D341Med (cell line): ENCODE results near the gene ITGA1.
"Not testable (repeated sequence)": the region's sequence is repeated elsewhere in the genome, so short reads cannot be mapped to it uniquely, and the experiment has no call there.

Experiments
- DNase-seq: peaks from one replicate; pipeline ENCODE4 v3.0.0; 2012; ENCODE audit warnings: low spot score

ITGA1 gene

DNA sequence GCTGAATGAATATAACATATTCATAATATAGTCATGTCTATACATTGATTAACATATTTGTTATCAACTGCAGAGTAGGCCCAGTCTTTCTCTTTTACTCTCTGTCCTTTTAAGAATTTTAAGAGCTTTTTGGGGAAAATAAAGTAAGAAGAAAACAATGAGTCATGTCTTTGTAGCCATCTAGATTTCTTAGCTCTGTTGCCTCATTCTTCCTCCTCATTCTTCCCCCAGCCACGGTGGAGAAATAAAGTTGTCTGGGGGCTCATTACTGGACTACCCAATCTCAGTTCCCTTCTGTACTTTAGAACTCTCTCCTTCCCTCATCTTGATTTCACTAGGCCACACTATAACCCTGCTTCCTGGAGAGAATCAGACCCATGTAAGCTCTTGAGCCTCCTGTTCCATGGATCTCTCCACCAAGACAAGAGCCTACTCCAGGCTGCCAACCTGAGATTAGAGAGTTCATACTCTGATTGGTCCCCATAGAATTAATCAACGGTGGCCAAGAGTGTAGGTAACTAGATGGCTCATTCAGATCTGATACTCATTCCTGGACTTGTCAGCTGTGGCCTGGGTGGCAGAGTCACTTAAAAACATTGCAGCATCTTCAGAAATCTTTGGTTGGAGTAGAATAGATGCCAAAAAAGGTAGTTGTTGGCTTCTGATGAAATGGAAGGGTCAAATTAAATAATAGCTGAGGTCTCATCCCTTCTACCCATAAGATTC lies 44.2 kb downstream of the ITGA1 start:
- no peak for DNase-seq

- no peak for DNase-seq
Observed at GRCh38 chr5:52834320-52834719, 46.6 kb downstream of the ITGA1 start.

DNA sequence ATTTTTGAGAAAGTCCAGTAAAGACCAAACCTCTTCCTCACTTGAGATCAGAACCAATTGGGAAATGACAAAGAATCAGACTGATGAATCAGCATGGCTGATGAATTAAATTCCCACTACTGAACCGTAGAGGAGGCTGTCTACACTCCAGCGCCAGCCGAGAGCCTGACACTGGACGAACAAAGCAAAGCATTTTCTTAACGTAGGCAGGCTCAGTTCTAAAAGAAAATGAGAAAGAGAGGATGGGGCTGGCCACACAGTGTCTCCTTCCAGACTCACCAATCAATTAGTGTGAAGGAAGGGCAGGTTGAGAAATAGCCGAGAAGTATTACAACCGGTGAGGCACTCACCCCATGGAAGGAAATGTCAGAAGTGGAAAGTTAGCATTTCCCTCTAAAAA lies 49.4 kb downstream of the ITGA1 start:
- no peak for DNase-seq

- no peak for DNase-seq
Observed at GRCh38 chr5:52837591-52838001, 49.9 kb downstream of the ITGA1 start.

DNA sequence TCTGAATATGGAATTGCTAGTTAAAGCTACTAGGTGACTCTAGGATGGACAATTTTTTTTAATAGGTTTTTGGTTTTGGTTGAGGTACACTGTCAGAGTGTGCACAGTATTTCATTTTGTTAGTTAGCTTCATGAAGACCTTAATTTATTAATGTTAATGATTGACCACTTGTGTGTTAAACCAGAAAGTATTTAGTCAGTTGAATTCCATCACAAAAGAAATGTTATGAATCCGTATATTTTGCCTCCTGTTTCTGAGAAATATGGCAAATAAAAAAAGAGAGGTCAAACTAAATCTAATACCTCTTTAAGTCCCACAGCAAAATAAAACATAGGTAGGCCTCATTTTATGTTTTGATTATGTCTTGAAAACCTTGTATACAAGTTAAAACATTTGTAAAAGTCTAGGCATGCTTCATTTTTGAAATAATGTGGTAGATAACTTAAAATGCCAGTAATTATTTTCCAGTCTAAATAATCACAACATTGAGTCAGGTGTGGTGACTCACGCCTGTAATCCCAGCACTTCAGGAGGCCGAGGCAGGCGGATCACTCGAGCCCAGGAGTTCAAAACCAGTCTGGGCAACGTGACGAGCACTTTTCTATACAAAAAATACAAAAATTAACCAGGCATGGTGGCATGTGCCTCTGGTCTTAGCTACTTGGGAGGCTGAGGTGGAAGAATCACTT lies 50.8 kb downstream of the ITGA1 start:
- no peak for DNase-seq

- no peak for DNase-seq
Observed at GRCh38 chr5:52839285-52839684, 51.6 kb downstream of the ITGA1 start.

DNA sequence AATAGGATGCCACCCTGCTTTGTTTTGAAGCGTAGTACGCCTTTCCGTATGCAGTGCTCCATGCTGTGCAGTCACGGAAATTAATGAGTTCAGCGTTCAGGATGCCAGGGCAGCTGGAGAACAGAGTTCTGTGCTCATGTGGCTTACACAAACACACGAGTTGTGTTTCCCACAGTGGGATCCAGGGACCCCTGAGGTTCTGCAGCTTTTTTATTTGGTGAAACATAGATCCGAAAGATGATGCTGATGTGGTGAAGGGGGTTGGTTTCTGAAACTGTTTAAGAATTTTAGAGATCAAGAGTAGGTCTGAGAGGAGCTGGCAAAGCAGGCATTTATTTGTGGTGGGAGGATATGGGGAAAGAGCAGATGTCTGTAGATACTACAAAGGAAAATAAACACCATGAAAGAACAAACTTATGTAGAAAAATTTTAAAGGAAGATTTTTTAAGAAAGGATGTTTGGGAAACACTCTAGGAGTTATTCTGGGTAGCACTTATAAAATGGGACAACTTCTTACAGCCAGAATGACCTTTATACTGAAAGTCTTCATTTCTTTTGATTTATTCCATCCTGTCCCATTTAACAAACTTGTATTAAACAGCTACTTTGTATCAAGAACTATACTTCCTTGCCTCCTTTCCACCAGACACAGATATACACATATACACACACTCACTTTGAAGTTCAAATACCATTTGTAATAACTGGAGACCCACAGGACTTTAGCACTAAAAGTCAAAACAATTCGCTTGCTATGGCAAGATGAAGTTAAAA lies 52.7 kb downstream of the ITGA1 start:
- DNase-seq = no peak

DNA sequence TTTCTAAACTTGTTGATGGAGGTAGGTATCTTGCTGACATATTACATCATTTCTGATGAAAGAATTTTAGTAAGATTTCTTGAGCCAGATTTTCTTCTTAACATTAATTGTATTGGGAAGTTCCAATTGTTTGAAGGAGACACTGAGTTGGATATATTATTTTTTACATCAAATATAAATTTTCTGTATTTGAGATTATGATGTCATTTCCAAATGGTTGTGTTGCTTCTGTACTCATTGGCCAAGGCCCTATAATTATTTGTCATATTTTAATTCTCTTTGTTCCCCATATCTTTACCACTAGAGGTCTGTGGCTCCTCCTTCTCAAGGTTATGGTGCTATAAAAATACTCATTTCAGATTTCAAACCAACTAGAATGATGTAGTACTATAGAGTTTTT lies 53.4 kb downstream of the ITGA1 start:
- DNase-seq = no peak

DNA sequence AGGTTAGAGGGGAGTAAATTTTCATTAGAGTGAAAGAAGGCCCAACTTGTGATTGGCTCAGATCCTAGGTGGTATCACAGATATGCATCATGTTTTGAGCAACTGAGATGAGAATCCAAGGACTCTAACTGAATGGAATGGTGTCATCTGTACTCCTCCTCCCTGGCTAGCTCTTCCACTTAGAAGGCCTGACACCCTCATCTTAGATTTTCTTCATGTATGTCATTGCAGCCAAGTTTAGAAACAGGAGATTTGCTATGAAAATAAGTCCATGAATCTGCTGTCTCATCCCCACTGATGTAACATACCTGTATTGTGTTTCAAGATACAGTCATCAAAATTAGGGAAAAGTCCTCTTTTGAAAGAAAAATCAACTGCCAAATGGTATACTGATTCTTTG lies 54.4 kb downstream of the ITGA1 start:
- DNase-seq = no peak

- DNase-seq = no peak
Observed at GRCh38 chr5:52844885-52845284, 57.2 kb downstream of the ITGA1 start.

DNA sequence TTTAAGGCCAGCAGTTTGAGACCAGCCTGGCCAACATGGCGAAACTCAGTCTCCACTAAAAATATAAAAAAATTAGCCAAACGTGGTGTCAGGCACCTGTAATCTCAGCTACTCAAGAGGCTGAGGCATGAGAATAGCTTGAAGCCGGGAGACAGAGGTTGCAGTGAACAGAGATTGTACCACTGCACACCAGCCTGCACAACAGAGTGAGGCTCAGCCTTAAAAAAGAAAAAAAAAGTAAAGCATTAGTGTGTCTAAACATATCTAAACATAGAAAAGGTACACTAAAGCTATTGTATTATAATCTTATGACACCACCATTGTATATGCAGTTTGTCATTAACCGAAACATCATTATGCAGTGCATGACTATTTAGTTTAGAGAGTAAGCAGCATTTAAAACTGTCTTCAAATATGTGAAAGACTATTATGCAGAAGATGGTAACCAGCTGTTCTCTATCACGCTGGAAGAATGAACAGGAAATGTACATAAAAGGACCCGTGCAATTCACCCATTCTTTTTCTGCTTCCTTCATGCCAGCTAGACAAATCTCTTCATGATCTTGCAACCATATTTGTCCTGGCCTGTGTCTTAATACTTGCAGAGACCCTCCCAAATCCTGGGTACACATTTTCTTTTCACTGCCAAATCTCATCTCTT lies 58.6 kb downstream of the ITGA1 start:
- DNase-seq = no peak

GRCh38 chr5:52848688-52849087 lies 61.0 kb downstream of the ITGA1 start:
- DNase-seq = not testable (repeated sequence)

GRCh38 chr5:52849544-52849943 lies 61.8 kb downstream of the ITGA1 start:
- DNase-seq = no peak

DNA sequence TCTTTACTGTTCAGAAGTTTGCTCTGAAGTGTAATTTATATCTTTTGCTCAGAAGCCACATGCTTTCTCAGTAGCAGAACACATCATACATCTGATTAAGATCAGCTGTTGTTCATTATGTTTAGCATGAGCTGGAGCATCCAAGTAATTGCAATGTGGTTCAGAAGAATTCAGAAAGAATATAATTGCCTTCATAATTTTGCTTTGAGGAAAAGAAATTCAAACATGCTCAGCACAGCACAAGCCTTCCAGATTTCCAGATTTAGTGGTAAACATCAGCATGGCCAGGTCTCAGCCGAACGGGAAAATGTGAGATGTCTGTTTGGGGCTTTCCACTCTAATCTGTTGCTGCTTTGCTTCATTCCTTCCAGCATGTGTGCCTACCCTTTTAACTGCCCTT lies 65.9 kb downstream of the ITGA1 start:
- no peak for DNase-seq

DNA sequence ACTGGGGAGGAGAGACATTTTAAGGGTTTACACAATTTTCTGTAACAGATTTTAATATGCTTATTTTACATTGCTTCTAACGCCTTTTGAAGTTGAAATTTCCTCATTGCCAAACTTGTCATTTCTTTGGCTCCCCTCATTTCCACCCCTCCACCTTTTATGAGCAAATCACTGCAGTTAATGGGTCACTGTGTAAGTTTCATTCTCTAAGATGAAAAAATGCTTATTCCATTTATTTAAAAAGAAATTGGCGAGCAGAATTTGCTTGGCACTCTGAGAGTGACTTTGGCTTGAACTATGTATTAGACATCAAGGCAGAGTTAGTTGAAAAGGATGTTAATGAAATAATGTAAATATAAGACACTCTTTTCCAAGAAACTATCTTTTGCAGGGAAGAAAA lies 66.6 kb downstream of the ITGA1 start:
- DNase-seq = no peak

DNA sequence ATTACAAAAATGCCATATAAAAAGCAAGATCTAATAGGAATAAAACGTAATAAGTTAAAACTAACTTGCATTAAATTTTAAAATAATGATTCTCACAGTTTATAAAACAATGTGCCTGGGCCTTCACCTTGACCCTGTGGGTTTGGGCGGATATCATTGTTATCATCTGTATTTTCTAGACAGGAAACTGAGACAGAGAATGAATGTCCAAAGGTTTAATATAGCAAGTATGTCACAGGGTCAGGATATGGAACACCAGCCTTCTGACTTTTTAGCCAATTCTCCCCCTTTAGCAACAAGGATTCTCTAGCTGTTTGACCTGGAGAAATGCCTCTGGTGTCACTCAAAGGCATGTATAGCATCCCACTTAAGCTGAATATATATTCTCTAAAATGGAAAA lies 67.2 kb downstream of the ITGA1 start:
- no peak for DNase-seq

DNA sequence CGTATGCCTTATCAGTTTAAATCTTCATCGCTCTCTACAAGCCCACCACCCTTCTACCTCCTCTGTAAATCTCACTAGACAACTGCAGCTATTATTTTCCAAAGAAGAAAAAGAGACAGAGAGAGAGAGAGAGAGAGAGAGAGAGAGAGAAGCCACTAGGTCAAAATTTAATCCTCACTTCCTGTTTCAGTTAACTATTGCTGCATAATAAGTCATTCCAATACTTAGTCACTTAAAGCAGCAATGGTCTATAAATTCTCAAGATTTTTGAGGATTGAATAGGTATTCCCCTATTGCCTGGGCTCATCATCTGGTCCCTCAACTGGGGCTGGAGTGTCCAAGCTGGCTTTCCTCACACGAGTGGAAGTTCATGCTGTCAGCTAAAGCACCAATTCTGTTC lies 68.8 kb downstream of the ITGA1 start:
- DNase-seq = no peak

- DNase-seq = no peak
Observed at GRCh38 chr5:52859628-52860027, 71.9 kb downstream of the ITGA1 start.

- no peak for DNase-seq
Observed at GRCh38 chr5:52861368-52861767, 73.7 kb downstream of the ITGA1 start.

DNA sequence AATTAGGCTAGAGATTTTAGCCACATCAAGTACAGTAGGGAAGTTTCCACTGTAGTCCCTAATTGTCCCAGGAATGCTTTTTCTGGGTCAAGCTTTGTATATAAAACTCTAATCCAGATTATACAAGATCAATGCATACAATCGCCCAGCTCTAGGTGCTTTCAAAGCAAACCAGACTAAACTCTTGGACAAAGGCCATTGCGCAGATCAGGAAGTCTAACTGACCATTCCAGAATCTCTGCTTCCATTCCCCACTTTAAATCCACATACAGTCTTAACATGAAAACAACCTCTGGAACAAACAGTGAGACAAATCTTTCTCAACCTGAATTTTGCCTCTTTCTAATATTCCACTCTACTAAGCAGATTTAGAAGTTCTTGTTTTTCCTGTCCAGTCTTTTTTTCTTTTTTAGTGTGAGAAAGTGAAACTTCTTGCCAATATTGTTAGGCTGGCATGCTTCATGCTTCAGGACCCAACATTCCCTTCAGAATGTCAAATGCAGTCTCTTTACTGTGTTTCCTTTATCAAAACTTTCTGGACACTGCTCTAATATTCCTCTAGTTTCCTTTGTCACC lies 76.1 kb downstream of the ITGA1 start:
- no peak for DNase-seq

DNA sequence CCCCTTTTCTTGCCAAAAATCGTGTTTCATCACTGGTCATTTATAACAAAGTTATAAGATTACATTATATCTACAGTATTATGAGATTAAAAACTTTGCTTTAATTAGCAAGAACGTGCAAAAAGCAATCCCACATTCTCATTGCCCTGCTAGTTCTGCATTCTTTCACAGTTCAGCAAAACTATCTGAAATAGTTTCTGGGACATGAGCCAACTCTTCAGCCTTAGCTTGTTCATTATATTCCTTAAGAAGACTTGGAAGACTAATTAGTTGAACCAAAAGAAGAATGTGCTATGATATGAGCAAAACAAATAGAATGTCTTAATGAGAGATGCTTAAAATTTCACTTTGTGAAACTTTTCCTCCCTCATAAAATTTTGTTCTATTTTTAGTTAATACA lies 76.7 kb downstream of the ITGA1 start:
- DNase-seq = no peak

- no peak for DNase-seq
Observed at GRCh38 chr5:52864884-52865283, 77.2 kb downstream of the ITGA1 start.
